Sigmoid colon (tissue), 7 donors: ENCODE results near the gene COG5. TPM values are rescaled to one million over a fixed set of nuclear protein-coding genes. Genes with fewer than 3 reads are reported as not detected.

Experiments used
- DNase-seq: peaks from one replicate; pipeline ENCODE4 v3.0.0-alpha.2; 2019
- H3K27ac ChIP-seq, 4 donors: fragments of 200-600 bp; sonication (generic); one replicate each; pipeline ENCODE4 v1.5.1; 2016 to 2019; ENCODE audit warnings: mild to moderate bottlenecking in 1 of 4
- H3K27me3 ChIP-seq, 3 donors: fragments of 200-600 bp; sonication (generic); one replicate each; pipeline ENCODE4 v1.5.1; 2019; ENCODE audit warnings: mild to moderate bottlenecking in 1 of 3
- H3K36me3 ChIP-seq, 4 donors: fragments of 200-600 bp; sonication (generic); one replicate each; pipeline ENCODE4 v1.5.1; 2016 to 2019
- H3K4me1 ChIP-seq, 4 donors: fragments of 200-600 bp; sonication (generic); one replicate each; pipeline ENCODE4 v1.5.1; 2017 to 2019
- H3K4me3 ChIP-seq, 4 donors: fragments of 200-600 bp; sonication (generic); one replicate each; pipeline ENCODE4 v1.5.1; 2017 to 2019; ENCODE audit warnings: mild to moderate bottlenecking in 2 of 4, moderate library complexity in 1 of 4
- H3K9me3 ChIP-seq, 4 donors: fragments of 200-600 bp in 3 of 4; sonication (generic) in 3 of 4; one replicate each; pipeline versions ENCODE4 v1.5.1 to v1.6.1; 2013 to 2019
- CTCF ChIP-seq, 4 experiments: fragments of 450-650 bp in 3 of 4; fragments of 200-600 bp in 1 of 4; IDR thresholded peaks; one replicate each; pipeline ENCODE4 v1.5.1; 2016 to 2019; ENCODE audit warnings: antibody characterized with exemption in 4 of 4, mild to moderate bottlenecking in 3 of 4, moderate library complexity in 2 of 4
- EP300 ChIP-seq, 4 donors: sonication (generic); formaldehyde crosslinking; IDR thresholded peaks; one replicate each; pipeline ENCODE4 v1.6.1; 2017; ENCODE audit warnings: antibody characterized with exemption in 4 of 4
- POLR2A ChIP-seq, 2 donors: fragments of 450-650 bp; IDR thresholded peaks; one replicate each; pipeline ENCODE4 v1.6.1; 2016; ENCODE audit warnings: antibody characterized with exemption in 2 of 2, mild to moderate bottlenecking in 2 of 2, moderate library complexity in 2 of 2
- POLR2AphosphoS5 ChIP-seq, 4 donors: sonication (generic); formaldehyde crosslinking; IDR thresholded peaks; one replicate each; pipeline ENCODE4 v1.6.1; 2017; ENCODE audit warnings: antibody characterized with exemption in 4 of 4
- WGBS, 2 donors: extraction: QIAGEN DNeasy Blood & Tissue Kit; methylation state at CpG; one replicate each; pipeline ENCODE4 v1.1.7; 2013; 5-methylcytosine and 5-hydroxymethylcytosine counted together
- intact Hi-C: fragments of 100-400 bp; cut with DNase I; formaldehyde crosslinking; loops from one replicate; pipeline ENCODE4 v1.15.1; 2023
- polyA plus RNA-seq, 3 donors: library from polyadenylated mRNA; stranded (reverse); fragments of 200-250 nt; gene quantifications; one replicate each; pipeline ENCODE4 v1.2.3, GENCODE V29; 2013
- total RNA-seq, 4 donors: library from RNA; depleted of rRNA; stranded (reverse); fragments of >200 nt; gene quantifications; one replicate each; pipeline ENCODE4 v1.1.0, GENCODE V29; 2016
- donor health status: healthy with polysubstance abuse.
- donor health status: Bipolar disorder and iron deficiency.
- donor health status: healthy.

COG5 gene
- total and polyA plus RNA-seq, 7 donors = 11.0 to 73.4 (median 27.6) TPM

- TF ChIP-seq POLR2A (IDR thresholded peaks at IDR 0.05) (no peak), CTCF (IDR thresholded peaks at IDR 0.05) (no peak), POLR2AphosphoS5 (IDR thresholded peaks at IDR 0.05) (no peak), EP300 (IDR thresholded peaks at IDR 0.05) (no peak)
- H3K4me3 ChIP-seq = no peak overlapping the region
- no peaks in the 10 kb centered on the region for H3K9me3 ChIP-seq
- H3K4me1 ChIP-seq = no peaks in the 10 kb centered on the region
- intact Hi-C loops = no loop called here
- no peak for DNase-seq
- no peaks in the 10 kb centered on the region for H3K27me3 ChIP-seq
- no peak overlapping the region for H3K27ac ChIP-seq
- WGBS, 2 donors = 94 to 95% methylated on average over 2 of the region's 2 CpGs
- no peaks in the 10 kb centered on the region for H3K36me3 ChIP-seq
Measured at GRCh38 chr7:107268594-107268993, 295.1 kb downstream of the COG5 start.

GRCh38 chr7:107267138-107267537 is 296.6 kb downstream of the COG5 start:
- Histone ChIP-seq H3K4me3 (no peak overlapping the region), H3K27ac (no peak overlapping the region), H3K27me3 (no peaks in the 10 kb centered on the region), H3K9me3 (no peaks in the 10 kb centered on the region), H3K36me3 (no peaks in the 10 kb centered on the region), H3K4me1 (no peaks in the 10 kb centered on the region)
- no peak for TF ChIP-seq EP300 (IDR thresholded peaks at IDR 0.05)
- intact Hi-C loops = no loop called here
- 92 to 99% methylated on average over 1 of the region's 1 CpG for WGBS, 2 donors
- no peak for DNase-seq

- Histone ChIP-seq H3K4me1 (no peaks in the 10 kb centered on the region), H3K36me3 (no peaks in the 10 kb centered on the region), H3K27me3 (no peaks in the 10 kb centered on the region), H3K27ac (no peak overlapping the region), H3K4me3 (no peak overlapping the region), H3K9me3 (no peaks in the 10 kb centered on the region)
- DNase-seq = no peak
- TF ChIP-seq POLR2A (IDR thresholded peaks at IDR 0.05) (no peak), POLR2AphosphoS5 (IDR thresholded peaks at IDR 0.05) (no peak), CTCF (IDR thresholded peaks at IDR 0.05) (no peak), EP300 (IDR thresholded peaks at IDR 0.05) (no peak)
- intact Hi-C loops = no loop called here
Measured at GRCh38 chr7:107264723-107265122, 299.0 kb downstream of the COG5 start.

GRCh38 chr7:107262857-107263256 is 300.9 kb downstream of the COG5 start:
- Histone ChIP-seq H3K36me3 (no peaks in the 10 kb centered on the region), H3K27ac (no peak overlapping the region), H3K4me1 (no peaks in the 10 kb centered on the region), H3K27me3 (no peaks in the 10 kb centered on the region), H3K9me3 (no peaks in the 10 kb centered on the region), H3K4me3 (no peak overlapping the region)
- TF ChIP-seq POLR2A (IDR thresholded peaks at IDR 0.05) = no peak
- no peak for DNase-seq
- WGBS, 2 donors = 91% methylated on average over 2 of the region's 2 CpGs
- intact Hi-C loops = no loop called here

- Histone ChIP-seq H3K27me3 (no peaks in the 10 kb centered on the region), H3K4me3 (no peak overlapping the region), H3K36me3 (no peaks in the 10 kb centered on the region), H3K4me1 (no peaks in the 10 kb centered on the region), H3K27ac (no peak overlapping the region), H3K9me3 (no peaks in the 10 kb centered on the region)
- WGBS, 2 donors = 95 to 98% methylated on average over 5 of the region's 5 CpGs
- no peak for TF ChIP-seq POLR2AphosphoS5 (IDR thresholded peaks at IDR 0.05)
- TF ChIP-seq CTCF (IDR thresholded peaks at IDR 0.05) = no peak
- no peak for TF ChIP-seq POLR2A (IDR thresholded peaks at IDR 0.05)
- TF ChIP-seq EP300 (IDR thresholded peaks at IDR 0.05) = no peak
- no peak for DNase-seq
- intact Hi-C loops = no loop called here
Measured at GRCh38 chr7:107258737-107259136, 305.0 kb downstream of the COG5 start.

GRCh38 chr7:107255602-107256001 is 308.1 kb downstream of the COG5 start:
- TF ChIP-seq EP300 (IDR thresholded peaks at IDR 0.05) = no peak
- no peak for TF ChIP-seq POLR2AphosphoS5 (IDR thresholded peaks at IDR 0.05)
- TF ChIP-seq POLR2A (IDR thresholded peaks at IDR 0.05) = no peak
- no peak for TF ChIP-seq CTCF (IDR thresholded peaks at IDR 0.05)
- 27 to 77% methylated on average over 4 of the region's 4 CpGs for WGBS, 2 donors
- no peaks in the 10 kb centered on the region for H3K36me3 ChIP-seq

More at GRCh38 chr7:107255602-107256001, 308.1 kb downstream of the COG5 start:
- Histone ChIP-seq H3K9me3 (no peaks in the 10 kb centered on the region), H3K27me3 (no peaks in the 10 kb centered on the region), H3K27ac (no peak overlapping the region), H3K4me1 (no peaks in the 10 kb centered on the region), H3K4me3 (no peak overlapping the region)
- DNase-seq = no peak
- intact Hi-C loops = no loop called here
